NCI-H1930 (cell line): Measurements from ENCODE around the gene STIM1.

ENCODE experiments used
- DNase-seq, 2 experiments: peaks; one replicate each; lab custom pipeline; 2025; lab: John Stamatoyannopoulos, UW

The STIM1 gene

GRCh38 chr11:3830730-3831129 is 24.7 kb upstream of the STIM1 start:
- DNase-seq = no peak

- DNase-seq = no peak
These were observed 23.9 kb upstream of the STIM1 start for GRCh38 chr11:3831378-3832239.

GRCh38 chr11:3832816-3833215 is 22.6 kb upstream of the STIM1 start:
- DNase-seq = no peak

- DNase-seq = no peak
These were observed 22.0 kb upstream of the STIM1 start for GRCh38 chr11:3833449-3833848.

- no peak for DNase-seq
These were observed 21.2 kb upstream of the STIM1 start for GRCh38 chr11:3834349-3834663.

- no peak for DNase-seq
These were observed 20.6 kb upstream of the STIM1 start for GRCh38 chr11:3834664-3835461.

GRCh38 chr11:3835751-3836150 is 19.7 kb upstream of the STIM1 start:
- no peak for DNase-seq

GRCh38 chr11:3836903-3837302 is 18.6 kb upstream of the STIM1 start:
- DNase-seq = no peak

- no peak for DNase-seq
These were observed 17.7 kb upstream of the STIM1 start for GRCh38 chr11:3837793-3838192.

GRCh38 chr11:3838504-3838903 is 17.0 kb upstream of the STIM1 start:
- DNase-seq = no peak

GRCh38 chr11:3840004-3840869 is 15.2 kb upstream of the STIM1 start:
- no peak for DNase-seq

- peak; percentile 59 to 65 for DNase-seq
These were observed 14.5 kb upstream of the STIM1 start, which contains the start of gene RHOG for GRCh38 chr11:3840870-3841425. Gene RHOG (minus strand): TSS chr11:3840959. CDS start chr11:3828138, 12,821 bp downstream.

GRCh38 chr11:3841426-3842350 is 13.8 kb upstream of the STIM1 start:
- peak; percentile 61 to 82 for DNase-seq

- no peak for DNase-seq
These were observed 12.1 kb upstream of the STIM1 start for GRCh38 chr11:3843326-3843725.

GRCh38 chr11:3845246-3845645 is 10.2 kb upstream of the STIM1 start:
- DNase-seq = no peak

- no peak for DNase-seq
These were observed 9.8 kb upstream of the STIM1 start for GRCh38 chr11:3845670-3846069.

- DNase-seq = peak; percentile 11 to 28
These were observed 6.1 kb upstream of the STIM1 start for GRCh38 chr11:3849297-3849874.

- DNase-seq = no peak
These were observed 2.0 kb upstream of the STIM1 start for GRCh38 chr11:3853545-3853842.

GRCh38 chr11:3853899-3854659 is 1.4 kb upstream of the STIM1 start:
- no peak for DNase-seq

- DNase-seq = no peak
These were observed 846 bp upstream of the STIM1 start for GRCh38 chr11:3854660-3854976.
